Measurements from ENCODE around the gene ZNF700. TPM values are rescaled to one million over a fixed set of nuclear protein-coding genes. Genes with fewer than 3 reads are reported as not detected.
"Not testable (repeated sequence)": the region's sequence is repeated elsewhere in the genome, so short reads cannot be mapped to it uniquely, and the experiment has no call there.

Gene ZNF700
- total RNA-seq, 1 experiment from 2014 or later, result 0.03 TPM

GRCh38 chr19:11949614-11950080, 24.7 kb downstream of the ZNF700 start:
- not testable (repeated sequence) for DNase-seq; H3K4me3 ChIP-seq (ENCODE audit: insufficient read depth, low read depth, low read length); H3K27me3 ChIP-seq (ENCODE audit: control insufficient read depth, insufficient read depth, low read length)
- H3K36me3 ChIP-seq (replicated peaks; ENCODE audit: control insufficient read depth, insufficient read depth, low read length), result peaks cover 26% of the 10 kb centered on the region

- Histone ChIP-seq H3K27me3 (ENCODE audit: control insufficient read depth, insufficient read depth, low read length) (no peaks in the 10 kb centered on the region), H3K4me3 (ENCODE audit: insufficient read depth, low read depth, low read length) (no peak overlapping the region), H3K36me3 (replicated peaks; ENCODE audit: control insufficient read depth, insufficient read depth, low read length) (peaks cover 26% of the 10 kb centered on the region)
- no peak for DNase-seq
These were observed 25.4 kb downstream of the ZNF700 start for GRCh38 chr19:11950312-11950711.

- no peaks in the 10 kb centered on the region for H3K36me3 ChIP-seq (replicated peaks; ENCODE audit: control insufficient read depth, insufficient read depth, low read length)
- H3K4me3 ChIP-seq (ENCODE audit: insufficient read depth, low read depth, low read length), result no peak overlapping the region
- H3K27me3 ChIP-seq (ENCODE audit: control insufficient read depth, insufficient read depth, low read length), result no peaks in the 10 kb centered on the region; the same call in 1 of the 2 replicates
- peak; percentile 88 for DNase-seq
These were observed 38.9 kb downstream of the ZNF700 start for GRCh38 chr19:11963566-11964355.

GRCh38 chr19:11964496-11964857, 39.6 kb downstream of the ZNF700 start:
- Histone ChIP-seq H3K36me3 (replicated peaks; ENCODE audit: control insufficient read depth, insufficient read depth, low read length) (no peaks in the 10 kb centered on the region), H3K27me3 (ENCODE audit: control insufficient read depth, insufficient read depth, low read length) (no peaks in the 10 kb centered on the region; the same call in 1 of the 2 replicates), H3K4me3 (ENCODE audit: insufficient read depth, low read depth, low read length) (no peak overlapping the region)
- peak; percentile 20 for DNase-seq

GRCh38 chr19:11964858-11965645, 40.1 kb downstream of the ZNF700 start, which contains the start of gene ZNF763:
Gene ZNF763 (plus strand): TSS chr19:11965040. CDS start chr19:11965209, 169 bp downstream.
- no peaks in the 10 kb centered on the region; the same call in 1 of the 2 replicates for H3K27me3 ChIP-seq (ENCODE audit: control insufficient read depth, insufficient read depth, low read length)
- DNase-seq, result peak; percentile 97
- H3K4me3 ChIP-seq (ENCODE audit: insufficient read depth, low read depth, low read length), result peak within 1 kb of the TSS; percentile 53; the same call in 1 of the 2 replicates
- no peaks in the 10 kb centered on the region for H3K36me3 ChIP-seq (replicated peaks; ENCODE audit: control insufficient read depth, insufficient read depth, low read length)

GRCh38 chr19:11970174-11970573, 45.3 kb downstream of the ZNF700 start:
- Histone ChIP-seq H3K27me3 (ENCODE audit: control insufficient read depth, insufficient read depth, low read length) (no peaks in the 10 kb centered on the region; the same call in 1 of the 2 replicates), H3K4me3 (ENCODE audit: insufficient read depth, low read depth, low read length) (no peak overlapping the region)
- DNase-seq, result no peak

GRCh38 chr19:11971041-11971440, 46.1 kb downstream of the ZNF700 start:
- H3K27me3 ChIP-seq (ENCODE audit: control insufficient read depth, insufficient read depth, low read length), result no peaks in the 10 kb centered on the region; the same call in 1 of the 2 replicates
- H3K36me3 ChIP-seq (replicated peaks; ENCODE audit: control insufficient read depth, insufficient read depth, low read length), result no peaks in the 10 kb centered on the region
- H3K4me3 ChIP-seq (ENCODE audit: insufficient read depth, low read depth, low read length), result no peak overlapping the region
- no peak for DNase-seq

More at GRCh38 chr19:11970174-11970573, 45.3 kb downstream of the ZNF700 start:
- no peaks in the 10 kb centered on the region for H3K36me3 ChIP-seq (replicated peaks; ENCODE audit: control insufficient read depth, insufficient read depth, low read length)

GRCh38 chr19:11973019-11973810, 48.3 kb downstream of the ZNF700 start:
- H3K36me3 ChIP-seq (replicated peaks; ENCODE audit: control insufficient read depth, insufficient read depth, low read length), result no peaks in the 10 kb centered on the region
- H3K4me3 ChIP-seq (ENCODE audit: insufficient read depth, low read depth, low read length), result no peak overlapping the region
- H3K27me3 ChIP-seq (ENCODE audit: control insufficient read depth, insufficient read depth, low read length), result no peaks in the 10 kb centered on the region
- DNase-seq, result no peak

- Histone ChIP-seq H3K36me3 (replicated peaks; ENCODE audit: control insufficient read depth, insufficient read depth, low read length) (no peaks in the 10 kb centered on the region), H3K27me3 (ENCODE audit: control insufficient read depth, insufficient read depth, low read length) (no peaks in the 10 kb centered on the region), H3K4me3 (ENCODE audit: insufficient read depth, low read depth, low read length) (no peak overlapping the region)
- no peak for DNase-seq
These were observed 53.7 kb downstream of the ZNF700 start for GRCh38 chr19:11978492-11979100.

GRCh38 chr19:11979527-11979926, 54.6 kb downstream of the ZNF700 start:
- no peak for DNase-seq
- Histone ChIP-seq H3K4me3 (ENCODE audit: insufficient read depth, low read depth, low read length) (no peak overlapping the region), H3K27me3 (ENCODE audit: control insufficient read depth, insufficient read depth, low read length) (no peaks in the 10 kb centered on the region), H3K36me3 (replicated peaks; ENCODE audit: control insufficient read depth, insufficient read depth, low read length) (no peaks in the 10 kb centered on the region)

GRCh38 chr19:11982526-11982925, 57.6 kb downstream of the ZNF700 start:
- Histone ChIP-seq H3K36me3 (replicated peaks; ENCODE audit: control insufficient read depth, insufficient read depth, low read length) (no peaks in the 10 kb centered on the region), H3K4me3 (ENCODE audit: insufficient read depth, low read depth, low read length) (no peak overlapping the region), H3K27me3 (ENCODE audit: control insufficient read depth, insufficient read depth, low read length) (no peaks in the 10 kb centered on the region)
- DNase-seq, result no peak

- Histone ChIP-seq H3K4me3 (ENCODE audit: insufficient read depth, low read depth, low read length) (no peak overlapping the region), H3K27me3 (ENCODE audit: control insufficient read depth, insufficient read depth, low read length) (no peaks in the 10 kb centered on the region), H3K36me3 (replicated peaks; ENCODE audit: control insufficient read depth, insufficient read depth, low read length) (peaks cover 2% of the 10 kb centered on the region)
- DNase-seq, result peak; percentile 82
These were observed 60.1 kb downstream of the ZNF700 start for GRCh38 chr19:11984986-11985385.

- no peak overlapping the region for H3K4me3 ChIP-seq (ENCODE audit: insufficient read depth, low read depth, low read length)
These were observed 61.8 kb downstream of the ZNF700 start for GRCh38 chr19:11986754-11987153.

More at GRCh38 chr19:11986754-11987153, 61.8 kb downstream of the ZNF700 start:
- DNase-seq, result no peak
- Histone ChIP-seq H3K36me3 (replicated peaks; ENCODE audit: control insufficient read depth, insufficient read depth, low read length) (peaks cover 2% of the 10 kb centered on the region), H3K27me3 (ENCODE audit: control insufficient read depth, insufficient read depth, low read length) (no peaks in the 10 kb centered on the region)
